ENCODE data around the gene STARD10. TPM values are rescaled to one million over a fixed set of nuclear protein-coding genes. Genes with fewer than 3 reads are reported as not detected.
A peak's percentile ranks its signal among the peaks of the same experiment; 100 is the strongest.

STARD10 gene
- total and polyA plus RNA-seq, 8 donors = 99.5 to 366 (median 164) TPM

DNA sequence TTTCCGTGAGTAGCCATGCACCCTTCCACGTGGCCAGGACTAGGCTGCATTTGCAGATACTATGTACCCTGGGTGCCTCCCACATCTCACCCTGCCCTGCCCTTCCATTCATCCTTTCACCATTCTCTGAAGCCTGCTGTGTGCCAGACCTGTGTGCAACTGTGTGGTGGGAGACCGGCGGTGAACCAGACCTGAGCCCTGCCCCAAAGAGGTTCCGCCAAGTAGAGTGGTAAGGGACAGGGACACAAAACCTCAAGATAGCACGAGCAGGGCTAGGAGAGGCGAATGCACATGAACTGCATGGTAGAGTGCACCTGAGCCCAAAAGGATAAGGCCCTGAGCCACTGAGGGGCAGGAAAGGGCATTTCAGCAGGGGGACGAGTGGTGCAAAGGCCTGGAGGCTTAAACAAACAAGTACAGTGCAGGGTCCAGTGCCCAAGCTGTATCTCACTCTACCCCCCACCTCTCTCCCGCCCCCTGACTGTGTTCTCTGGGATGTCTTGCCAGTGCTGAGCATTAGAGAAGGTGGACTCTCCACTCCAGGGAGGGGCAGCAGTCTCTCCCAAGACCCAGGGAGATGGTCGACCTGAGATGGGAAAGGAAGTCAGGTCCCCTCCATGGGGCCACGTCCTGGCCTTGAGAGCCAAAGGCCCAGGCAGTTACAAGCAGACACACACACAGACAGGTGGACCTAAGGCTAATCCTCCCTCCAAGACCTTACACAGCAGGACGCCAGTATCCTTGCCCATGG is 27.5 kb downstream of the STARD10 start:
- DNase-seq (no peak), FAIRE-seq (no peak), ATAC-seq (peak in 1 of 4 donors; percentile 14)
- intact Hi-C loops (cut with DNase I) = no loop called here
- no peak overlapping the region for H3K27ac ChIP-seq
- WGBS, 2 donors = 63% methylated on average over 12 of the region's 12 CpGs
- no peak overlapping the region for H3K4me3 ChIP-seq
- no peaks in the 10 kb centered on the region for H3K27me3 ChIP-seq
- no peak for TF ChIP-seq CTCF (IDR thresholded peaks at IDR 0.05)
- peaks cover 0 to 6% (median 0%) of the 10 kb centered on the region in 3 donors for H3K4me1 ChIP-seq
- H3K36me3 ChIP-seq = no peaks in the 10 kb centered on the region
- H3K9me3 ChIP-seq = no peaks in the 10 kb centered on the region

DNA sequence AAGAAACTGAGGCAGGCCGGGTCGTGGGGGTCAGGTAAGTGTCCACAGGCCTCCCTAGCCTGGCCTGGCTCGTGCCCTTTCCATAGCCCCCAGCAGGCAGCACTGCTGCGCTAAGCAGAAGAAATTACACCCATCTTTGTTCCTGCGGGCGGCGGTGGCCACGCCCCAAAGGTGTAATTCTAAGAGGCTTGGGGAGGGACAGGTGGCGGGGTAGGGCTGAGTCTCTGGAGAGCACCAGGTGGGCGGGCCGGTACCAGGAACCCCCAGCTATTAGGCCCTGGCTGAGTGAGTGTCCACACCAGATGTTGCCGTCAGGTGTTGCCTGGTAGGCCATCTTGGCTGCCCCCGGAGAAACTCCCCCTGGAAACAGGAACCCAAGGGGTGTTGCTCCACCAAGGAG is 29.3 kb downstream of the STARD10 start:
- Histone ChIP-seq H3K36me3 (no peaks in the 10 kb centered on the region), H3K4me1 (peaks cover 0 to 9% (median 0%) of the 10 kb centered on the region in 3 donors), H3K9me3 (no peaks in the 10 kb centered on the region), H3K27me3 (no peaks in the 10 kb centered on the region), H3K4me3 (no peak overlapping the region), H3K27ac (no peak overlapping the region)
- ATAC-seq (peak; percentile 38 to 73 (median 61)), DNase-seq (peak in 1 of 6 donors; percentile 37), FAIRE-seq (no peak)
- WGBS, 2 donors = 78 to 83% methylated on average over 12 to 13 of the region's 13 CpGs
- TF ChIP-seq CTCF (IDR thresholded peaks at IDR 0.05) = no peak
- intact Hi-C loops (cut with DNase I) = no loop called here

DNA sequence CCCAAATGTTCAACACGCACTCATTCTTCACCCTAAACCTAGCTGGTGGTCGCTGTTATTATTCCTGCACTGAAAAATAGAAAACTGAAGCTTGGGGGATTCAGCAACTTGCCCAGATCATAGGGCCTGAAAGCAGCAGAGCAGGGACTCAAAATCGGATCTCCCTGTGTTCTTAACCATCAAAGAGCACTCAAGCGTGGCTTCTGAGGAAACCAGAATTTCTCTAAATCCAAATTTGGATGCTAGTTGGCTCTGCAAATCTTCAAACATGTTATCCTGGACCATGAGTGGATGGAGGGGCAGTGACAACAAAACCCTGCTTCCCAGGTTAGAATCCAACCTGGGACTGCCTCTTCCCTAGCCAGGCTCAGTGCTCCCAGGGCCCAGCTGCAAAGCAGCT is 30.0 kb downstream of the STARD10 start:
- Histone ChIP-seq H3K4me3 (no peak overlapping the region), H3K36me3 (peaks cover 0 to 3% (median 0%) of the 10 kb centered on the region in 3 donors), H3K4me1 (peaks cover 0 to 9% (median 0%) of the 10 kb centered on the region in 3 donors), H3K9me3 (no peaks in the 10 kb centered on the region), H3K27ac (no peak overlapping the region), H3K27me3 (no peaks in the 10 kb centered on the region)
- ATAC-seq (no peak), FAIRE-seq (no peak), DNase-seq (no peak)
- no peak for TF ChIP-seq CTCF (IDR thresholded peaks at IDR 0.05)
- WGBS, 2 donors = 81 to 87% methylated on average over 4 of the region's 4 CpGs
- intact Hi-C loops (cut with DNase I) = no loop called here

GRCh38 chr11:72762641-72763304 is 31.1 kb downstream of the STARD10 start:
- Histone ChIP-seq H3K27me3 (no peaks in the 10 kb centered on the region), H3K4me1 (peaks cover 0 to 9% (median 0%) of the 10 kb centered on the region in 3 donors), H3K36me3 (peaks cover 0 to 12% (median 0%) of the 10 kb centered on the region in 3 donors), H3K4me3 (no peak overlapping the region), H3K9me3 (no peaks in the 10 kb centered on the region), H3K27ac (no peak overlapping the region)
- intact Hi-C loops (cut with DNase I) = no loop called here
- no peak for TF ChIP-seq CTCF (IDR thresholded peaks at IDR 0.05)
- WGBS, 2 donors = 62 to 70% methylated on average over 5 of the region's 5 CpGs
- no peak for DNase-seq
- FAIRE-seq = no peak
- peak in 1 of 4 donors; percentile 51 for ATAC-seq

Measured in pancreas (tissue), 10 donors.